Mucosa of descending colon (tissue), 3 donors: Measurements from ENCODE around the gene ALMS1. TPM values are rescaled to one million over a fixed set of nuclear protein-coding genes. Genes with fewer than 3 reads are reported as not detected.
A peak's percentile ranks its signal among the peaks of the same experiment; 100 is the strongest.

Experiments
- ATAC-seq: fragments of 200-7000 bp; cut with Tn5 transposase; one replicate; pipeline ENCODE4 v1.9.1; 2020; ENCODE audit warnings: mild to moderate bottlenecking, moderate library complexity
- DNase-seq, 3 donors: peaks; one replicate each; pipeline ENCODE4 v3.0.0-alpha.2; 2020
- H3K36me3 ChIP-seq: fragments of 200-600 bp; one replicate; pipeline ENCODE4 v1.8.0; 2021; ENCODE audit warnings: low read depth, mild to moderate bottlenecking
- H3K4me1 ChIP-seq: fragments of 200-600 bp; one replicate; pipeline ENCODE4 v1.8.0; 2021; ENCODE audit warnings: low read depth, mild to moderate bottlenecking
- H3K4me3 ChIP-seq: fragments of 200-600 bp; one replicate; pipeline ENCODE4 v1.8.0; 2021; ENCODE audit warnings: mild to moderate bottlenecking
- H3K9me3 ChIP-seq: fragments of 200-600 bp; one replicate; pipeline ENCODE4 v1.8.0; 2021; ENCODE audit warnings: mild to moderate bottlenecking
- intact Hi-C, 2 donors: fragments of 100-400 bp; cut with DNase I in 1 of 2; cut with micrococcal nuclease in 1 of 2; formaldehyde crosslinking; loops; one replicate each; pipeline versions ENCODE4 v1.11.0 to v1.11.1; 2022; cut with DNase I, micrococcal nuclease
- total RNA-seq, 3 donors: library from RNA; stranded (reverse); fragmentation: NEBNext Ultra II Directional in 2 of 3; extraction: Animal tissue kit (Norgen Biotek cat#: 25700) in 2 of 3; gene quantifications; one replicate each; pipeline versions ENCODE4 v1.2.1 to v1.2.4, GENCODE V29; 2021 to 2023
- TF ChIP-seq, protein P1 (sequence below): fragments of 200-600 bp; IDR thresholded peaks from one replicate; pipeline ENCODE4 v1.8.0; 2022; ENCODE audit warnings: antibody characterized with exemption, mild to moderate bottlenecking
- donor health status: DM: no; HTN: no; CAD: no; lungs with moderate emphysema.
- donor health status: DM: no; HTN: no; CAD: no.
- donor health status: DM: no; HTN: yes; CAD: no.

Gene ALMS1
- total RNA-seq, 3 donors from 2014 or later: 18.3 to 26.6 (median 21.5) TPM

DNA sequence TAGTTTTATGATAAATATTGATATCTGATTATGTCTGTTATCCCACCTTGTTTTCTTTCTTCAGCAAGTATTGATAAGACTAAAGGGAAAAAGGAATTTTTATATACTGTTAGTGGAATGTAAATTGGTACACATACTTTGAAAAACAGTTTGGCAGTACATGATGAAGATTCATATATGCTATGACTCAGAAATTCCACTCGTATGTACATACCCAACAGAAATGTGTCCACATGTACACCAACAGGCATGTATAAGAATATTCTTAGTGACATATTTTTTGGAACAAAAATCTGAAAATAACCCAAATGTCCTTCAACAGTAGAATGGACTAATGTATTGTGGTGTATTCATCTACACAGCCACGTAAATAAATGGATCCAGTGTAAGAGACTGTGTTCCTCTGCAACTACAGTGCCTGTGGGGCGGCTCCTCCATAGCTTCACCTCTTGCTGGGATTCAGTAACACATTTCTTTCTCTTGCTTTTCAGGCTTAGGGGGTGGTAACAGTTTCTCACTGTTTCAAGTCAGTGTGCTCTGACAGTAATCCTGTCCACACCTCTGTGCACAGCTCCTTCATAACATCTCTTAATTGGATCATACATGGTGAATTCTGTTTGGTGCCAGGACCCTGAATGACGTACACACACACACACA lies 35.5 kb upstream of the ALMS1 start:
- TF ChIP-seq, protein P1, sequence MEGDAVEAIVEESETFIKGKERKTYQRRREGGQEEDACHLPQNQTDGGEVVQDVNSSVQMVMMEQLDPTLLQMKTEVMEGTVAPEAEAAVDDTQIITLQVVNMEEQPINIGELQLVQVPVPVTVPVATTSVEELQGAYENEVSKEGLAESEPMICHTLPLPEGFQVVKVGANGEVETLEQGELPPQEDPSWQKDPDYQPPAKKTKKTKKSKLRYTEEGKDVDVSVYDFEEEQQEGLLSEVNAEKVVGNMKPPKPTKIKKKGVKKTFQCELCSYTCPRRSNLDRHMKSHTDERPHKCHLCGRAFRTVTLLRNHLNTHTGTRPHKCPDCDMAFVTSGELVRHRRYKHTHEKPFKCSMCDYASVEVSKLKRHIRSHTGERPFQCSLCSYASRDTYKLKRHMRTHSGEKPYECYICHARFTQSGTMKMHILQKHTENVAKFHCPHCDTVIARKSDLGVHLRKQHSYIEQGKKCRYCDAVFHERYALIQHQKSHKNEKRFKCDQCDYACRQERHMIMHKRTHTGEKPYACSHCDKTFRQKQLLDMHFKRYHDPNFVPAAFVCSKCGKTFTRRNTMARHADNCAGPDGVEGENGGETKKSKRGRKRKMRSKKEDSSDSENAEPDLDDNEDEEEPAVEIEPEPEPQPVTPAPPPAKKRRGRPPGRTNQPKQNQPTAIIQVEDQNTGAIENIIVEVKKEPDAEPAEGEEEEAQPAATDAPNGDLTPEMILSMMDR: no peak
- Histone ChIP-seq H3K36me3 (no peaks in the 10 kb centered on the region), H3K4me3 (no peak overlapping the region), H3K9me3 (no peaks in the 10 kb centered on the region), H3K4me1 (no peaks in the 10 kb centered on the region)
- intact Hi-C loops: no loop called here
- no peak for ATAC-seq
- no peak for DNase-seq

DNA sequence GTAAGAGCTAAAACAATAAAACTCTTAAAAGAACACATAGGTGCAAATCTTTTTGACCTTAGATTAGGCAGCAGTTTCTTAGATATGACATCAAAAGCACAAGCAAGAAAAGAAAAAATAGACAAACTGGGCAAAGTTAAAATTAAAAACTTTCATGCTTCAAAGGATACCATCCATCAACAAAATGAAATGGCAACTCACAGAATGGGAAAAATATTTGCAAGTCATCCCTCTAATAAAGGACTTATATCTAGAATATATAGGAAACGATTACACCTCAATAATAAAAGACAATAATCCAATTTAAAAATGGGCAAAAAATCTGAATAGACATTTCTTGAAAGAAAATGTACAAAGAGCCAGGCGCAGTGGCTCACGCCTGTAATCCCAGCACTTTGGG lies 29.5 kb upstream of the ALMS1 start:
- no peak overlapping the region for H3K4me3 ChIP-seq
- H3K9me3 ChIP-seq: no peaks in the 10 kb centered on the region
- no peaks in the 10 kb centered on the region for H3K4me1 ChIP-seq
- TF ChIP-seq, protein P1: no peak
- H3K36me3 ChIP-seq: no peaks in the 10 kb centered on the region
- DNase-seq: no peak
- ATAC-seq: no peak
- intact Hi-C loops: no loop called here

DNA sequence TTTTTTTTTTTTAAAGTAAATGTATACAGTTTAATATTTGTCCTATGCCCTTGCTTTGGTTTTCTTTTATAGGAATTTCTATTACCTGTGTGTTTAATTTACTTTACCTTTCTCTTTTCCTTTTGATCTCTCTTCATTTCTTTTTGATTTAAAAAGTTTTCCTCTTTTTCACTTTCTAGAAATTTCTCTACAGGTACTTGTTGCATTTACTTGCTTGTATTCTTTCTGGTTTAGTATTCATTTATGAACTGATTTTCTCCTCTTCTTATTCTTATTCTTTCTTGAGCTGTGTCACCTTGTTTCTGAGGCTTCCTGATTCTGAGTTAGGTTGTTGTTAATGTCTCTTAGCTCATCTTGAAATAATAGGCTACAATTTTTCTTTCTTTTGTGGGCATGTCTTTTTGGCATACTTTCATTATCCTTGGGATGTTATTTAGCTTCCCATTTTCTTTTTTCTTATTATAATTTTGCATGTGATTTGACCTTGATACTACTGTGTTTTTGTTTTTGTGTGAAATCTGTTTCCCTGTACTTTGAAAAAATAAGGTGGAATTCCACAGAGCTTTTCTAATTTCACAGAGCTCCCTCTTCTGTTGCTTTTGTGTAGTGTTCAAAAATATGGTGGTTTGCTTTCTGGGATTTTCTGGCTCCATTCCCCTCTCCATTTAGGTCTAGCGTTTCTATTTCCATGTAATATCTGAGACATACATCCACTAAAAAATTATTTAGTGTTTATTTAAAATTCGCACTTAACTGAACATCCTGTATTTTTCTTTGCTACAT lies 25.5 kb upstream of the ALMS1 start:
- H3K4me1 ChIP-seq: no peaks in the 10 kb centered on the region
- ATAC-seq (no peak), DNase-seq (no peak)
- intact Hi-C loops: no loop called here
- H3K4me3 ChIP-seq: no peak overlapping the region
- no peaks in the 10 kb centered on the region for H3K36me3 ChIP-seq
- H3K9me3 ChIP-seq: no peaks in the 10 kb centered on the region
- TF ChIP-seq, protein P1: no peak

DNA sequence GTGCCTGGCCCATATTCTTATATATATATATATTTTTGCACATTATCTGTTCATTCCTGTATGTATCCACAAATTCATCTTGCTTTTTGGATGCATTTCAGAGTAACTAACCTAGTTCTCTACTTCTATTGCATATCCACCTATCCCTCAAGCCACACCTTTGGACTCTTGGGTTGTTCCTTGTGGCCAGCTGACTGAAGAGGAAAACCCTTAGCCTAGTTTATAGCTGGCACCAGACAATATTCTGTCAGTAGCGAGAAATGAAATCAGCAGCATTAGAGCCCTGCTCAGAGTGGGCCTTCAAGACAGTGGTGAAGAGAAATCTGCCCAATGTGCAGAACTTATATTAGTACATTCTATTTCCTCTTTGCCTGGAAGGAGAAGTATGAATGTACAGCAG lies 19.6 kb upstream of the ALMS1 start:
- TF ChIP-seq, protein P1: no peak
- intact Hi-C loops: no loop called here
- Histone ChIP-seq H3K9me3 (no peaks in the 10 kb centered on the region), H3K4me3 (no peak overlapping the region), H3K4me1 (no peaks in the 10 kb centered on the region), H3K36me3 (no peaks in the 10 kb centered on the region)
- DNase-seq: no peak
- ATAC-seq: peak; percentile 53

DNA sequence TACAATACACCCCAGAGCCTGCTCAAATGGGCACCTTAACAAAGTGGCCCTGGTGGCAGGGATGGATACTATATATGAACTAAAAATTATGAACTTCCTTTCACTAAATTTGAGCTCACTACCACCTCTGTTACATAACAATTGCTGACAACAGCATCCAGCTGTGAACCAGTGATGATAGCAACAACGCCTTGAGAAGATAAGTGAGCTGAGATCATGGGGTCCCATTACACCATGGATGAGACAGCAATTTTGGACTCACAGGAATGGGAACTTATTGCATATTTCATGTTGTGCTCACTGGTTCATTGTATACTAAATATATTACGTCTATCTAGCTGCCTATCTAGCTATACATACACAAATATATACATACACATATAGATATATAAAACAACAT lies 16.9 kb upstream of the ALMS1 start:
- TF ChIP-seq, protein P1: no peak
- Histone ChIP-seq H3K36me3 (no peaks in the 10 kb centered on the region), H3K4me3 (no peak overlapping the region), H3K9me3 (no peaks in the 10 kb centered on the region), H3K4me1 (no peaks in the 10 kb centered on the region)
- intact Hi-C loops: no loop called here
- ATAC-seq (no peak), DNase-seq (no peak)
